Measurements from ENCODE around the gene ASIC4. TPM values are rescaled to one million over a fixed set of nuclear protein-coding genes. Genes with fewer than 3 reads are reported as not detected.

The ASIC4 gene
- total RNA-seq, 1 experiment from 2014 or later = 0.79 TPM

DNA sequence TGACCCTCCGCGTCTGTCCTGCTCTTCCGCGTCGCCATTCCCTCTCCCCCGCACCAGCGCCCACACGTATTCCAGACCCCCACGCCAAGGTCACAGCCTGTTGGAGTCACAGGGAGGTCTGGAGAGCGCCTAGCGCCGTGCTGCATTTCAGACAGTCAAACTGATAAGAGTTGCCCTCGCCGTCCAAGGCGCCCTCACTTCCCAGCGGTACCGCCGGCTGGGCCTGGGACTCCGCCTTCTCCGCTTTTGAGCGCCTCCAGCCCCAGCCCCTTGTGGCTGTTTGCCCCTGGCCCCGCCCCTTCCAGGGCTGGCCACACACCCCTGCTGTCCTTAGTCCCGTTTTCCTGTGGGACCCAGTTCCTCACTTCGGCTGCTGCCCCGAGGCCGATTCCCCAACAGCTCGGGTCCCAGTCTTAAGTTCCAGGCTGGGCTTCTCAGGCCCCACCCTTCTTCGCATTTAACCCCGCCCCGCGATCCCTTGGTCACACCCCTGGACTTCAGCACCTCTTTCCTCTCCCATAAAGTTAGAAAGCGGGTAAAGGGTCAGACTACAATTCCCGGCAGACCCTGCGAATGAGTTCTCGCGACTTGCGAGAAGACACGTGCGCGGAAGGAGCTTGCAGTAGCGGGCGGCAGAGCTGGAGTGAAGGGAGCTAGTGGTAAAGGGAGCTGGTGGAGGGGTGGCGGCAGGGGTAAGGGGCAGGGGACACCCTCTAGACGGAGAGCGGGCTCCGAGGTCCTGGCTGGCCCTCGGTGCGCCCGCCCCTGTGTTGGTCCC is 15.8 kb upstream of the ASIC4 start, which contains the start of gene GMPPA (continued):
- TF ChIP-seq, protein P1, sequence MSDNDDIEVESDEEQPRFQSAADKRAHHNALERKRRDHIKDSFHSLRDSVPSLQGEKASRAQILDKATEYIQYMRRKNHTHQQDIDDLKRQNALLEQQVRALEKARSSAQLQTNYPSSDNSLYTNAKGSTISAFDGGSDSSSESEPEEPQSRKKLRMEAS (CRISPR knock-in tag; IDR thresholded peaks at IDR 0.05) = peak; percentile 54; the same call in 1 of the 2 replicates
- TF ChIP-seq PRDM15 (CRISPR knock-in tag; IDR thresholded peaks at IDR 0.05) (peak; percentile 85), USF2 (CRISPR knock-in tag; IDR thresholded peaks at IDR 0.05) (peak; percentile 90), ETV6 (CRISPR knock-in tag; IDR thresholded peaks at IDR 0.05) (peak; percentile 22; the same call in 1 of the 2 replicates), ELF4 (CRISPR knock-in tag; IDR thresholded peaks at IDR 0.05; ENCODE audit: low read depth) (no peak)

- CTCF ChIA-PET = interaction anchor here (0.8 to 35.9 kb wide), 18 partner anchors 10 to 204 kb away, joined by 3 to 2316 read pairs (median 8); partner anchors contain the start of genes ASIC4, CHPF, DNPEP and SPEG
- peak overlapping the region; percentile 98 for H3K4me3 Mint-ChIP-seq
- DNase-seq (ENCODE audit: low spot score) (no peak), ATAC-seq (no peak)
- TF ChIP-seq TEAD1 (CRISPR knock-in tag; IDR thresholded peaks at IDR 0.05) = no peak
- TF ChIP-seq, protein P1 (CRISPR knock-in tag; IDR thresholded peaks at IDR 0.05) = 0 out of 2 replicates have a peak, but pooled peaks have one; percentile 4
- no peaks in the 10 kb centered on the region for H3K9me3 Mint-ChIP-seq
- H3K36me3 Mint-ChIP-seq = peaks cover 5% of the 10 kb centered on the region; the same call in 1 of the 2 replicates
- peaks cover 44% of the 10 kb centered on the region for H3K27me3 Mint-ChIP-seq (ENCODE audit: low read depth)
- POLR2A ChIA-PET = interaction anchor here (0.6 to 2.9 kb wide), 13 partner anchors 8 to 220 kb away, joined by 3 to 19 read pairs (median 4); partner anchors contain the start of genes DNAJB2, DNPEP, STK11IP and TMEM198
- H3K27ac Mint-ChIP-seq = peak overlapping the region; percentile 41; the same call in 1 of the 2 replicates
- H3K4me1 Mint-ChIP-seq = peaks cover 52% of the 10 kb centered on the region
Measured at GRCh38 chr2:219499058-219499307, 15.3 kb upstream of the ASIC4 start.

DNA sequence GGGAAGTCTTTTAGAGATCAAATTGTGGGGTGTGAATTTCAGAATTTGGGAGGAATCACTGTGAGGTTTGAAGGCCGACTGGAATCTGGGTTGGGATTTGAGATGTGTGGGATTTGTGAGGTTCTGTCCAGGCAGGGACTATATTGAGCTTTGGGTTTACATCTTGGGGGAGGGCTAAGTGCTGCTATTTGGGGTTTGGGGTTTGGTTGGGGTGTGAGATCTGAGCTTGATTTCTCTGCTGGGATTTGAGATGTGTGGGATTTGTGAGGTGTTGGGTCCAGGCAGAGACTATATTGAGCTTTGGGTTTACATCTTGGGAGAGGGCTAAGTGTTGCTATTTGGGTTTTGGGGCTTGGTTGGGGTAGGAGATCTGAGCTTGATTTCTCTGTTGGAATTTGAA is 14.7 kb upstream of the ASIC4 start:
- TF ChIP-seq GTF2I (CRISPR knock-in tag; conservative IDR thresholded peaks at IDR 0.05) = no peak
- TF ChIP-seq STAT6 (CRISPR knock-in tag; conservative IDR thresholded peaks at IDR 0.05; ENCODE audit: low read depth) = no peak
- TF ChIP-seq ETV6 (CRISPR knock-in tag; IDR thresholded peaks at IDR 0.05) = no peak
- no peak for TF ChIP-seq OVOL2 (CRISPR knock-in tag; IDR thresholded peaks at IDR 0.05; ENCODE audit: borderline replicate concordance)
- no peak for TF ChIP-seq NR3C1 (CRISPR knock-in tag; conservative IDR thresholded peaks at IDR 0.05; ENCODE audit: low read depth)
- TF ChIP-seq MXD4 (CRISPR knock-in tag; IDR thresholded peaks at IDR 0.05; ENCODE audit: borderline replicate concordance) = no peak
- no peak for TF ChIP-seq NFE2L1 (CRISPR knock-in tag; IDR thresholded peaks at IDR 0.05)
- TF ChIP-seq, protein P2, sequence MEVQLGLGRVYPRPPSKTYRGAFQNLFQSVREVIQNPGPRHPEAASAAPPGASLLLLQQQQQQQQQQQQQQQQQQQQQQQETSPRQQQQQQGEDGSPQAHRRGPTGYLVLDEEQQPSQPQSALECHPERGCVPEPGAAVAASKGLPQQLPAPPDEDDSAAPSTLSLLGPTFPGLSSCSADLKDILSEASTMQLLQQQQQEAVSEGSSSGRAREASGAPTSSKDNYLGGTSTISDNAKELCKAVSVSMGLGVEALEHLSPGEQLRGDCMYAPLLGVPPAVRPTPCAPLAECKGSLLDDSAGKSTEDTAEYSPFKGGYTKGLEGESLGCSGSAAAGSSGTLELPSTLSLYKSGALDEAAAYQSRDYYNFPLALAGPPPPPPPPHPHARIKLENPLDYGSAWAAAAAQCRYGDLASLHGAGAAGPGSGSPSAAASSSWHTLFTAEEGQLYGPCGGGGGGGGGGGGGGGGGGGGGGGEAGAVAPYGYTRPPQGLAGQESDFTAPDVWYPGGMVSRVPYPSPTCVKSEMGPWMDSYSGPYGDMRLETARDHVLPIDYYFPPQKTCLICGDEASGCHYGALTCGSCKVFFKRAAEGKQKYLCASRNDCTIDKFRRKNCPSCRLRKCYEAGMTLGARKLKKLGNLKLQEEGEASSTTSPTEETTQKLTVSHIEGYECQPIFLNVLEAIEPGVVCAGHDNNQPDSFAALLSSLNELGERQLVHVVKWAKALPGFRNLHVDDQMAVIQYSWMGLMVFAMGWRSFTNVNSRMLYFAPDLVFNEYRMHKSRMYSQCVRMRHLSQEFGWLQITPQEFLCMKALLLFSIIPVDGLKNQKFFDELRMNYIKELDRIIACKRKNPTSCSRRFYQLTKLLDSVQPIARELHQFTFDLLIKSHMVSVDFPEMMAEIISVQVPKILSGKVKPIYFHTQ (CRISPR knock-in tag; IDR thresholded peaks at IDR 0.05) = no peak
- no peak for TF ChIP-seq ZNF219 (CRISPR knock-in tag; IDR thresholded peaks at IDR 0.05; ENCODE audit: borderline replicate concordance)
- TF ChIP-seq ZNF396 (CRISPR knock-in tag; IDR thresholded peaks at IDR 0.05; ENCODE audit: borderline replicate concordance) = no peak
- DNase-seq (ENCODE audit: low spot score) (no peak), ATAC-seq (no peak)
- peaks cover 53% of the 10 kb centered on the region for H3K4me1 Mint-ChIP-seq
- peak overlapping the region; percentile 98 for H3K4me3 Mint-ChIP-seq
- no peak overlapping the region for H3K27ac Mint-ChIP-seq
- POLR2A ChIA-PET = interaction anchor here (0.6 kb wide), 1 partner anchor 10 kb away, joined by 3 read pairs; no protein-coding TSS in a partner anchor
- H3K27me3 Mint-ChIP-seq (ENCODE audit: low read depth) = peaks cover 40% of the 10 kb centered on the region
- peaks cover 11% of the 10 kb centered on the region for H3K36me3 Mint-ChIP-seq
- no peaks in the 10 kb centered on the region for H3K9me3 Mint-ChIP-seq
- CTCF ChIA-PET = interaction anchor here (1.0 to 35.9 kb wide), 10 partner anchors 8 to 111 kb away, joined by 3 to 2316 read pairs (median 34); partner anchors contain the start of genes ASIC4, CHPF, SPEG and TMEM198

Measured in WTC11 (cell line).